Endothelial cell (in vitro differentiated cells): ENCODE measurements around the gene ATP5F1D. TPM values are rescaled to one million over a fixed set of nuclear protein-coding genes. Genes with fewer than 3 reads are reported as not detected.

ENCODE experiments used
- DNase-seq: peaks from one replicate; pipeline ENCODE4 v3.0.0; 2021; ENCODE audit warnings: low spot score
- H3K27ac Mint-ChIP-seq: one replicate; pipeline ENCODE4 v1.8.0; 2021; ENCODE audit warnings: mixed read lengths, inconsistent platforms; ENCODE audit not compliant: unreplicated experiment
- H3K27me3 Mint-ChIP-seq: one replicate; pipeline ENCODE4 v1.8.0; 2021; ENCODE audit warnings: mild to moderate bottlenecking, moderate library complexity, mixed read lengths, inconsistent platforms; ENCODE audit not compliant: unreplicated experiment
- H3K36me3 Mint-ChIP-seq: one replicate; pipeline ENCODE4 v1.8.0; 2021; ENCODE audit warnings: mild to moderate bottlenecking, low read depth, mixed read lengths, inconsistent platforms; ENCODE audit not compliant: unreplicated experiment
- H3K4me1 Mint-ChIP-seq: one replicate; pipeline ENCODE4 v1.8.0; 2021; ENCODE audit warnings: mild to moderate bottlenecking, mixed read lengths, inconsistent platforms; ENCODE audit not compliant: unreplicated experiment
- H3K4me3 Mint-ChIP-seq: one replicate; pipeline ENCODE4 v1.8.0; 2021; ENCODE audit warnings: mild to moderate bottlenecking, mixed read lengths, inconsistent platforms; ENCODE audit not compliant: unreplicated experiment
- H3K9me3 Mint-ChIP-seq: one replicate; pipeline ENCODE4 v1.8.0; 2021; ENCODE audit warnings: mixed read lengths, inconsistent platforms; ENCODE audit not compliant: unreplicated experiment
- CTCF ChIP-seq: fragments of 200-600 bp; sonication (generic); IDR thresholded peaks from one replicate; pipeline ENCODE4 v1.5.0; 2021; ENCODE audit warnings: antibody characterized with exemption; ENCODE audit not compliant: unreplicated experiment
- total RNA-seq: library from RNA; stranded (reverse); fragmentation: NEBNext Ultra II Directional; extraction: Animal tissue kit (Norgen Biotek cat#: 25700); gene quantifications from one replicate; pipeline ENCODE4 v1.2.1, GENCODE V29; 2021; ENCODE audit not compliant: unreplicated experiment

ATP5F1D gene
- total RNA-seq, 1 donor from 2014 or later = 175 TPM

DNA sequence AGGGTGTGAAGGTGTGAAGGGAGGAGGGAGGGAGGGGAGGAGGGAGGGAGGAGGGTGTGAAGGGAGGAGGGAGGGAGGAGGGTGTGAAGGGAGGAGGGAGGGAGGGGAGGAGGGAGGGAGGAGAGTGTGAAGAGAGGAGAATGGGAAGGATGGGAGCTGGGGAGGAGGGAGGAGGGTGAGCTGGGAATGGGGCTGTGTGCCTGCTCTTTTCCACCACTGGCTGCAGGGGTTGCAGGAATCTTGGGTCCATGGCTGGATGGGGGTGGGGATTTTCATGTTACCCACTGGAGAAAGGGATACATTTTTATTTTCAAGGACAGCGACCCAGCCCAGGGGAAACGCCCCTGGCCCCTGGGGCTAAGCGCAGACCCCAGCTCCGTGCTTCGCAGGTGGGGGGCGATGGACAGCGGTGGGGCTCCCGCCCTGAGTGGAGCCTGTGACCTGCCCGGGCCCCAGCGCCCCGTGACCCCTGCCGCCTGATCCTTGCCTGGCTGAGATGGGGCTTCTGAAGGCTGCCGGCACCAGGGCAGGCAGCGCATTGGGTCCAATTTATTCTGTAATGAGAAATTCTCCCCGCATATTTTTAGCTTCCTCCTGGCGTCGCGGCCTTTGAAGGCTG is 41.1 kb downstream of the ATP5F1D start:
- no peak overlapping the region for H3K4me3 Mint-ChIP-seq
- DNase-seq = no peak
- no peak for TF ChIP-seq CTCF
- H3K36me3 Mint-ChIP-seq = no peaks in the 10 kb centered on the region
- H3K27me3 Mint-ChIP-seq = peaks cover 17% of the 10 kb centered on the region
- no peak overlapping the region for H3K27ac Mint-ChIP-seq
- H3K4me1 Mint-ChIP-seq = peaks cover 2% of the 10 kb centered on the region
- no peaks in the 10 kb centered on the region for H3K9me3 Mint-ChIP-seq

DNA sequence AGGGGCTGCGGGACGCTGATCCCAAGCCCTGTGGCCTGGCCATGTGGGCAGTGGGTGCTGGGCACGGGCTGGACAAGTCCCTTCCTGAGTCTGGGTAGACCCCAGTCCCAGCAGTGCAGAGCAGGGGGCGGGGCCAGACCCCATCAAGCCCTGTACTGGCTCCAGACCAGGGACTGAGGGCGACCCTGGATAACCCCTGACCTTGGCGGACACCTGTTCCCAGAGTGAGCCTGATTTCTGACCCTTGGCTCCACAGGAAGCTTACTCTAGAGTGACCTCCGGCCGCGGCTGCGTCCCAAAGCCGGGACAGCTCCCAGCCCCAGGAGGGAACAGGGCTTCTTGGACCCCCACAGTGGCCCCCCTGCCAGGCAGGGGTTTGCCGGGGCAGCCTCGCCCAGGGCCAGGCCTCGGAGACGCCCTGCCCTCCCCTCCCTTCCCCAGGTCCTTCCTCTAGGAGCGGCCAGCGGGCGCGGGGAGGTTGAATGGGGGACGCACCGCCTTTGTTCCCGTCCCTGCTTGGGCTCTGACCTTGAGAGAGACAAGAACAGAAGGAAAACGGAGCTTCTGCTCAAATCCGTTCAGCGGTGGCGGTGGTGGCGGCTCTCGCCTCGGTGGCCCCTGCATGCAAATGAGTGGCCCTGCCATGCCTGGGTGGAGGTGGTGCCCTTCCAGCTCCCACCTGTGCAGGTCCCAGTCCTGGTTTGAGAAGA is 41.8 kb downstream of the ATP5F1D start:
- Mint-ChIP-seq H3K4me1 (peaks cover 2% of the 10 kb centered on the region), H3K4me3 (no peak overlapping the region), H3K36me3 (no peaks in the 10 kb centered on the region), H3K27me3 (peaks cover 17% of the 10 kb centered on the region), H3K27ac (no peak overlapping the region), H3K9me3 (no peaks in the 10 kb centered on the region)
- TF ChIP-seq CTCF = no peak
- no peak for DNase-seq

GRCh38 chr19:1283917-1284292 is 42.4 kb downstream of the ATP5F1D start:
- DNase-seq = no peak
- peaks cover 17% of the 10 kb centered on the region for H3K27me3 Mint-ChIP-seq
- TF ChIP-seq CTCF = no peak
- H3K9me3 Mint-ChIP-seq = no peaks in the 10 kb centered on the region
- no peaks in the 10 kb centered on the region for H3K36me3 Mint-ChIP-seq
- H3K4me3 Mint-ChIP-seq = no peak overlapping the region
- H3K4me1 Mint-ChIP-seq = peaks cover 2% of the 10 kb centered on the region
- H3K27ac Mint-ChIP-seq = no peak overlapping the region

DNA sequence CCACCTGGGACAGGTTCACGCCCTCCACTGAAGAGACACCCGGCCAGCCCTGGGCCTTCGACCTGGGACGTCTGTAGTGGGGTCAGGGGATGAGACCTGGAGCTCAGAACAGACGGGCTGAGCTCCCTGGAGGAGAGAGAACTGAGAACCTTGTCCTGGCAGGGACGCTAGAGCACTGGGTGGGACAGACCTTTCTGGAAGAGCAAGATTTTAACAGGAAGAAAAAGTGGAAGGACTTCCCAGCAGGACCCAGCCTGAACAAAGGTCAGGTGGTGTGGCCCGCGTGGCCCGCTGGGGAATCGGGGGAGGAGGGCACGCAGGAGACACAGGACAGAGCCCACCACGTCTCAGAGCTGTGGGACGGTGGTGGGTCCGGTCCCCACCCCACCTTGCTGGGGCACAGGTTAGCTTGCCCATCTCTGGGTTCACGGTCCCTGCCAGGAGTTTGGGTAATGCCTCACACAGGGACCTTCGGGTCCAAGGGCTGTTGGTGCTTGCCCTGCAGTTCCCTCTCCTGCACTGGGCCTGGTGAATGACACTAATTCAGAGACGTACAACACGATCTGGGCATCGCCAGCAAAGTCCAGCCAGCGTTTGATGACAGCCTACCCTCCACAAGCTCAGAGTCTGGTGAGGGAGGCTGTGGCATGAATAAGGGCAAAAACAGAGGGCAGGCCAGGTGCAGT is 42.9 kb downstream of the ATP5F1D start:
- H3K27ac Mint-ChIP-seq = no peak overlapping the region
- no peak for DNase-seq
- H3K4me1 Mint-ChIP-seq = peaks cover 2% of the 10 kb centered on the region
- peak overlapping the region; percentile 80 for H3K4me3 Mint-ChIP-seq
- no peaks in the 10 kb centered on the region for H3K36me3 Mint-ChIP-seq
- no peaks in the 10 kb centered on the region for H3K9me3 Mint-ChIP-seq
- peaks cover 17% of the 10 kb centered on the region for H3K27me3 Mint-ChIP-seq
- TF ChIP-seq CTCF = no peak
